BJ (cell line): ENCODE data around the gene SMARCA1. TPM values are rescaled to one million over a fixed set of nuclear protein-coding genes. Genes with fewer than 3 reads are reported as not detected.

Experiments
- CTCF ChIA-PET: fragments of 350-600 bp; formaldehyde crosslinking; extraction: SDS; loops from one replicate; lab custom pipeline; 2021; ENCODE audit warnings: antibody characterized with exemption, inconsistent platforms; lab: Yijun Ruan, JAX
- POLR2A ChIA-PET: fragments of 300-600 bp; sonication (Branson Sonifier 250); formaldehyde crosslinking; extraction: SDS; loops from one replicate; lab custom pipeline; 2021; ENCODE audit warnings: antibody characterized with exemption; lab: Charles Lee
- DNase-seq: peaks from one replicate; pipeline ENCODE4 v3.0.0-alpha.2; 2011; ENCODE audit warnings: low read depth
- H3K27me3 ChIP-seq: 2 replicates; pipeline ENCODE4 v1.6.0; 2011; ENCODE audit warnings: low read length; ENCODE audit not compliant: control insufficient read depth, insufficient read depth
- H3K36me3 ChIP-seq: 2 replicates; pipeline ENCODE4 v1.5.1; 2011; ENCODE audit warnings: low read length; ENCODE audit not compliant: control insufficient read depth, insufficient read depth
- H3K4me3 ChIP-seq: 2 replicates; pipeline ENCODE4 v1.5.1; 2011; ENCODE audit warnings: low read depth, mild to moderate bottlenecking, control low read depth, low read length
- CTCF ChIP-seq: IDR thresholded peaks from 2 replicates; pipeline ENCODE4 v1.5.1; 2011; ENCODE audit warnings: low read depth, mild to moderate bottlenecking, control low read depth, inconsistent platforms, low read length, moderate library complexity; ENCODE audit not compliant: insufficient read depth
- polyA plus RNA-seq: library from polyadenylated mRNA; depleted of rRNA; stranded (reverse); fragments of >200 nt; gene quantifications from 2 replicates; pipeline ENCODE4 v1.2.3, GENCODE V29; 2011; rRNA removed
- small RNA-seq: library from RNA; depleted of rRNA; stranded (forward); fragments of <200 nt; gene quantifications from one replicate; pipeline ENCODE3, GENCODE V24; 2012; ENCODE audit warnings: low replicate concordance, low read depth; ENCODE audit not compliant: insufficient read length

The SMARCA1 gene
- polyA plus RNA-seq, 1 experiment = 13.9 TPM

DNA sequence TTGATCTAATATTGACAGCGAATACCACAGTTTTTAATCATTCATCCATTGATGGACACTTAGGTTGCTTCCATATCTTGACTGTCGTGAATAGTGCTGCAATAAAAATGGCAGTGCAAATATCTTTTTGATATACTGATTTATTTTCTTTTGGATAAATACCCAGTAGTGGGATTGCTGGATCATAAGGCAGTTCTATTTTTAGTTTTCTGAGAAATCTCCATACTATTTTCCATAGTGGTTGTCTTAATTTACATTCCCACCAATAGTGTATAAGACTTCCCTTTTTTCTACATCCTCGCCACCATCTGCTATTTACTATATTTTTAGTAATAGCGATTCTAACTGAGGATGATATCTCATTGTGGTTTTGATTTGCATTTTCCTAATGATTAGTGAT lies 100.1 kb downstream of the SMARCA1 start:
- no peak for DNase-seq
- POLR2A ChIA-PET = no interaction called here
- Histone ChIP-seq H3K36me3 (peaks cover 5% of the 10 kb centered on the region), H3K4me3 (no peak overlapping the region), H3K27me3 (no peaks in the 10 kb centered on the region)
- CTCF ChIA-PET = no interaction called here
- no peak for TF ChIP-seq CTCF

DNA sequence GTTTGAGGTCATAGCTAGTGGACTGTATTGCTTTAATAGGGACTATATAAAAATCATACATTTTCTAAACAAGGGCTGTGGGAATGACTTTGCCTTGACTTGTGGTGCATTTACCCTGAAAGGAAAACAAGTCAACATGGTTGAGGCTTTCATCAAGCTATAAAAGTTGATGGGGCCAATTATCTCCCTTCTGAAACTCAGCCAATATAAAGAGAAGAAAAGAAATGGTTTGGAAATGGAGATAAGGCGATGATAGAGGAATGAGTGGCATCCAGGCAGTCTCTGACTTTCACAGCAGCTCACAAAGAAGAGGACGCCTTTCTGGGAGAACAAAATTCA lies 118.7 kb downstream of the SMARCA1 start:
- Histone ChIP-seq H3K4me3 (no peak overlapping the region), H3K36me3 (no peaks in the 10 kb centered on the region), H3K27me3 (no peaks in the 10 kb centered on the region)
- no peak for TF ChIP-seq CTCF
- DNase-seq = no peak
- ChIA-PET POLR2A (no interaction called here), CTCF (no interaction called here)

- no peaks in the 10 kb centered on the region for H3K27me3 ChIP-seq
- no peaks in the 10 kb centered on the region for H3K36me3 ChIP-seq
- CTCF ChIA-PET = no interaction called here
- POLR2A ChIA-PET = no interaction called here
- no peak overlapping the region for H3K4me3 ChIP-seq
- DNase-seq = no peak
- no peak for TF ChIP-seq CTCF
Measured at GRCh38 chrX:129403974-129404669, 119.2 kb downstream of the SMARCA1 start.

Small RNA genes lying within 50 kb of the gene (small RNA-seq; reads per million reads assigned to genes)
- gene RF01169 = not detected
- not detected for gene RNA5SP513
- not detected for gene RPS26P56

Other genes starting within 250 kb of the SMARCA1 start
- 16.4 and 22.0 TPM in 2 replicates for gene OCRL, start 16.8 kb upstream of the SMARCA1 start, polyA plus RNA-seq
- gene APLN, start 131.5 kb upstream of the SMARCA1 start, polyA plus RNA-seq = 0.09 and 0.11 TPM in 2 replicates
- 0.16 and 0.32 TPM in 2 replicates for gene XPNPEP2, start 215.5 kb upstream of the SMARCA1 start, polyA plus RNA-seq